ENCODE data around the gene TMEM266. TPM values are rescaled to one million over a fixed set of nuclear protein-coding genes. Genes with fewer than 3 reads are reported as not detected.

Gene TMEM266, protein sequence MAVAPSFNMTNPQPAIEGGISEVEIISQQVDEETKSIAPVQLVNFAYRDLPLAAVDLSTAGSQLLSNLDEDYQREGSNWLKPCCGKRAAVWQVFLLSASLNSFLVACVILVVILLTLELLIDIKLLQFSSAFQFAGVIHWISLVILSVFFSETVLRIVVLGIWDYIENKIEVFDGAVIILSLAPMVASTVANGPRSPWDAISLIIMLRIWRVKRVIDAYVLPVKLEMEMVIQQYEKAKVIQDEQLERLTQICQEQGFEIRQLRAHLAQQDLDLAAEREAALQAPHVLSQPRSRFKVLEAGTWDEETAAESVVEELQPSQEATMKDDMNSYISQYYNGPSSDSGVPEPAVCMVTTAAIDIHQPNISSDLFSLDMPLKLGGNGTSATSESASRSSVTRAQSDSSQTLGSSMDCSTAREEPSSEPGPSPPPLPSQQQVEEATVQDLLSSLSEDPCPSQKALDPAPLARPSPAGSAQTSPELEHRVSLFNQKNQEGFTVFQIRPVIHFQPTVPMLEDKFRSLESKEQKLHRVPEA
- total RNA-seq: 0.34 and 2.2 TPM in 2 replicates

GRCh38 chr15:76059320-76060117, at the start of gene TMEM266:
Gene TMEM266 (plus strand): TSS chr15:76059985. CDS start chr15:76134264, 74,279 bp downstream.

DNA sequence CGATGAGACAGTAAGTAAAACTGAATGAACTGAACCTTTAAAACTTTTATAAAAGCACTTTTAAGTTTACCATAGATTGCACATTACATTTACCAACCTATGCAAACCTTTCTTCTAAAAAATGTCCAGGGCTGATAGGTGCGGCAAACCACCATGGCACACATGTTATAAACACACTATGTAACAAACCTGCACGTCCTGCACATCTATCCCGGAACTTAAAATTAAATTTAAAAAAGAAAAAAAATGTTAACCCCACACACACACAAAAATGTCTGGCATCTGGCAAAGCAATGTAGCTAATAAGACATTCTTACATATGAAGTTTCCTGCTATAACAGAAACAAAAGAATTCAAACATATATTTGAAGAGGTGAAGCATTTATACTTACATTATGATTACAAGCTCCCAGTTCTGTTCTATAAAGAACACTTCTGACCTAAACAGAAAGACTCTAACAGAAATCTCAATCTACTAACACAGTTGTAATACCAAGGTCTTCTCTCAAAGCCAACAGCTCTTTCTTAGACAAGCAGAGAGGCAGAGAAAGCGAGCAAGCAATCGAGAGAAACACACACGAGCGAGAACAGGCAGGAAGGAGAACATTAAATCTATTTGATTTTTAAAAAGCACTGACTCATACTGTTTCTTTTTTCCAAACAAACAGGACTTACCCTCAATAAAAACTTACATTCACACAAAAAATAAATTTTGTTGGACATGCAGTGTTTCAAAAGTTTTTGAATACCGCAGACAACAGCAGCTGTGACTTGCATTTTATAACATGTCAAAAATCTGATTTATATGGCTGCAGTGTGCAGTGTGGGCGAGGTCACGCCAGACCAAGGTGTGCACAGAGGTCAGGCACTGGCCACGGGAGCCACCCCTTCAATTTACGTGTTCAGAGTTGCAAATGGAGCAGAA, 47.9 kb upstream of the TMEM266 start, which contains the start of gene NRG4:
Gene NRG4, minus strand, starts transcription at position 798 of the 925 bp plus-strand sequence. CDS start 1,194 bp downstream, outside the sequence.

Other genes starting within 250 kb of the TMEM266 start
- 40.7 and 57.4 TPM in 2 replicates for gene UBE2Q2, start 216.5 kb upstream of the TMEM266 start, total RNA-seq
- gene FBXO22, start 156.1 kb upstream of the TMEM266 start, total RNA-seq: 80.3 and 99.2 TPM in 2 replicates
- gene NRG4, start 47.6 kb upstream of the TMEM266 start, total RNA-seq: 0.85 TPM in 1 of 2 replicates, not detected in the other